HEK293 (cell line): ENCODE results near the gene RNU2-63P.

Source experiments
- GFI1B ChIP-seq: fragments of 450-650 bp; formaldehyde crosslinking; IDR thresholded peaks from 2 replicates; pipeline ENCODE4 v1.5.1; 2016; ENCODE audit warnings: missing biosample characterization, missing genetic modification characterization
- KLF9 ChIP-seq: fragments of 450-650 bp; formaldehyde crosslinking; IDR thresholded peaks from 2 replicates; pipeline ENCODE4 v1.5.1; 2016; ENCODE audit warnings: missing biosample characterization, missing genetic modification characterization, low read depth
- ZNF433 ChIP-seq: fragments of 450-650 bp; formaldehyde crosslinking; IDR thresholded peaks from 2 replicates; pipeline ENCODE4 v1.5.1; 2016; ENCODE audit warnings: missing biosample characterization, missing genetic modification characterization, low read depth
- ZNF664 ChIP-seq: fragments of 450-650 bp; formaldehyde crosslinking; IDR thresholded peaks from 2 replicates; pipeline ENCODE4 v1.5.1; 2016; ENCODE audit warnings: missing biosample characterization, missing genetic modification characterization
- TF ChIP-seq, protein P1 (sequence below): fragments of 450-650 bp; formaldehyde crosslinking; IDR thresholded peaks from 2 replicates; pipeline ENCODE4 v1.5.1; 2016; ENCODE audit warnings: missing biosample characterization, missing genetic modification characterization

- TF ChIP-seq, protein P1, sequence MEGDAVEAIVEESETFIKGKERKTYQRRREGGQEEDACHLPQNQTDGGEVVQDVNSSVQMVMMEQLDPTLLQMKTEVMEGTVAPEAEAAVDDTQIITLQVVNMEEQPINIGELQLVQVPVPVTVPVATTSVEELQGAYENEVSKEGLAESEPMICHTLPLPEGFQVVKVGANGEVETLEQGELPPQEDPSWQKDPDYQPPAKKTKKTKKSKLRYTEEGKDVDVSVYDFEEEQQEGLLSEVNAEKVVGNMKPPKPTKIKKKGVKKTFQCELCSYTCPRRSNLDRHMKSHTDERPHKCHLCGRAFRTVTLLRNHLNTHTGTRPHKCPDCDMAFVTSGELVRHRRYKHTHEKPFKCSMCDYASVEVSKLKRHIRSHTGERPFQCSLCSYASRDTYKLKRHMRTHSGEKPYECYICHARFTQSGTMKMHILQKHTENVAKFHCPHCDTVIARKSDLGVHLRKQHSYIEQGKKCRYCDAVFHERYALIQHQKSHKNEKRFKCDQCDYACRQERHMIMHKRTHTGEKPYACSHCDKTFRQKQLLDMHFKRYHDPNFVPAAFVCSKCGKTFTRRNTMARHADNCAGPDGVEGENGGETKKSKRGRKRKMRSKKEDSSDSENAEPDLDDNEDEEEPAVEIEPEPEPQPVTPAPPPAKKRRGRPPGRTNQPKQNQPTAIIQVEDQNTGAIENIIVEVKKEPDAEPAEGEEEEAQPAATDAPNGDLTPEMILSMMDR (tag by site-specific recombination) = no peak
- TF ChIP-seq ZNF433 (tag by site-specific recombination) = no peak
- TF ChIP-seq ZNF664 (tag by site-specific recombination) = no peak
- TF ChIP-seq GFI1B (tag by site-specific recombination) = no peak
- TF ChIP-seq KLF9 (tag by site-specific recombination) = no peak
Measured at GRCh38 chr2:88042476-88042875, 26.1 kb upstream of the RNU2-63P start.
